ENCODE measurements around the gene PTPRN2.

The PTPRN2 gene

GRCh38 chr7:157887400-157887799, 700.2 kb downstream of the PTPRN2 start:
- no peak overlapping the region for H3K4me3 ChIP-seq (ENCODE audit: low read depth, low read length)

DNA sequence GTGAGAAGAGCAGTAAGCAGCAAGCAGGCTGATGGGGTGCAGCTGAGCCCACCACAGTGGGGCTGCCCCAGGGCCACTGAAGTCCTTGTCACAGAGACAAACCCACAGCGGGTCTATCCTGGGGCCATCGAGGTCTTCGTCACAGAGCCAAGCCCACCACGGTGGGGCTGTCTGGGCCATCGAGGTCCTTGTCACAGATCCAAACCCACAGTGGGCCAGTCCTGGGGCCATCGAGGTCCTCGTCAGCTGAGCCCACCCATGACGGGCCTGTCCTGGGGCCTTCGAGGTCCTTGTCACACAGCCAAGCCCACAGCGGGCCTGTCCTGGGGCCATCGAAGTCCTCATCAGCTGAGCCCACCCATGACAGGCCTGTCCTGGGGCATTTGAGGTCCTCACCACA, 700.9 kb downstream of the PTPRN2 start:
- H3K4me3 ChIP-seq (ENCODE audit: low read depth, low read length) = no peak overlapping the region

- H3K4me3 ChIP-seq (ENCODE audit: low read depth, low read length) = no peak overlapping the region
Measured at GRCh38 chr7:157886266-157886665, 701.4 kb downstream of the PTPRN2 start.

DNA sequence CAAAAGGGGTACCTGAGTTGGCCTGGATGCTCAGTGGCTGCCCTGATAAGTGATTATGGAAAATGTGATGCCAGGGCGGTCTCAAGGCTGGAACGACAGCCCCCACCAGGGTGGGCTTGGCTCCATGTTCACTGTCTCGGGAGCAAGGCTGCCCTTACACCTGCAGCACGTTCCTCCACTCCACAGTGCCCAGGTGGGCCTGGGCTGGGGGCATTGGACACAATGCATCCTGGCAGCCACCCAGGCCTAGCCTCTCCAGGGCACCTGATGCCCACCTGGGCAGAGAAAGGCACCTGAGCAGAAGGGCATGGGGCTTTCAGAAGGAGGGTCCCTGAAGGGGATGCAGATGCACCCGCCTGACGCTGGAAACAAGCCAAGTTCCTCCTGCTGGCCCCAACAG, 702.5 kb downstream of the PTPRN2 start:
- H3K4me3 ChIP-seq (ENCODE audit: low read depth, low read length) = no peak overlapping the region

DNA sequence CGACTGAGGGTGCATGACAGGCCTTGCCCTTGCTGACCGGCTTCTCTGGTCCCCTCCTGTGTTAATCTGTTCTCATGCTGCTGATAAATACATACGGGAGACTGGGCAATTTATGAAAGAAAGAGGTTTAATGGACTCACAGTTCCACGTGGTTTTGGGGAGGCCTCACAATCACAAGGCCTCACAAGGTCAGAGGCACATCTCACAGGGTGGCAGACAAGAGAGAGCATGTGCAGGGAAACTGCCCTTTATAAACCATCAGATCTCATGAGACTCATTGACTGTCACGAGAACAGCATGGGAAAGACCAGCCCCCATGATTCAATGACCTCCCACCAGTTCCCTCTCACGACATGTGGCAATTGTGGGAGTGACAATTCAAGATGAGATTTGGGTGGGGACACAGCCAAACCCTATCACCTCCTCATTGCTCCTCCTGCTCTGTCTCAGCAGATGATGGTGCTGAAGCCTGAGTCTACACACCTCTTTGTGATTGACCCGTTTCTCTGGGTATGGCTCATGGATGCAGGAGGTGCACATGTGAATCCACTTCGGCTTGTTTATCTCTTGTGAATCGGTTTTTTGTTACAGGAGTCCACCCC, 703.1 kb downstream of the PTPRN2 start:
- H3K4me3 ChIP-seq (ENCODE audit: low read depth, low read length) = no peak overlapping the region

DNA sequence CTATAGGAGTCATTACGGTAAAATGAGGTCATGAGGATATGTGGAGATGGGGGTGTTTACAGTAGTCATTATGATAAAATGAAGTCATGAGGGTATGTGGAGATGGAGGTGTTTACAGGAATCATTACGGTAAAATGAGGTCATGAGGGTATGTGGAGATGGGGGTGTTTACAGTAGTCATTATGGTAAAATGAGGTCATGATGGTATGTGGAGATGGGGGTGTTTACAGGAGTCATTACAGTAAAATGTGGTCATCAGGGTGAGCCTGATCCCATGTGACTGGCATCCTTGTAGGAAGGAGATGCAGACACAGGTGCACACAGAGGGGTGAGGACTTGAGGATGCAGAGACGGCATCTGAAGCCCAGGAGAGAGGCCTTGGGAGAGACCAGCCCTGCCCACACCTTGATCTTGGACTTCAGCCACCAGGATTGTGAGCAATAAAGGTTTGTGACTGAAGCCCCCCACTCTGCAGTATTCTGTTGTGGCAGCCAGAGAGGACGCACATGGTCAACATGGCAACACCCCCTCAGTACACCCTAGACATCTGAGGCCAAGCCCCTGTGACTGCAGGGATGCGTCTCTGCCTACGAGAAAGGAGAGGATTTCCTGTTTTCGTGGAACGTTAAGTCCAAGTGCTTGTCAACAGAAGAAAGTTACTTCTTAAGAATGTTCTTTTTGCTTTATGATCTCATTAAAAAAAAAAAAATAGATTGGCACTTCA, 706.4 kb downstream of the PTPRN2 start:
- H3K4me3 ChIP-seq (ENCODE audit: low read depth, low read length) = no peak overlapping the region

- no peak overlapping the region for H3K4me3 ChIP-seq (ENCODE audit: low read depth, low read length)
Measured at GRCh38 chr7:157879391-157879790, 708.2 kb downstream of the PTPRN2 start.

DNA sequence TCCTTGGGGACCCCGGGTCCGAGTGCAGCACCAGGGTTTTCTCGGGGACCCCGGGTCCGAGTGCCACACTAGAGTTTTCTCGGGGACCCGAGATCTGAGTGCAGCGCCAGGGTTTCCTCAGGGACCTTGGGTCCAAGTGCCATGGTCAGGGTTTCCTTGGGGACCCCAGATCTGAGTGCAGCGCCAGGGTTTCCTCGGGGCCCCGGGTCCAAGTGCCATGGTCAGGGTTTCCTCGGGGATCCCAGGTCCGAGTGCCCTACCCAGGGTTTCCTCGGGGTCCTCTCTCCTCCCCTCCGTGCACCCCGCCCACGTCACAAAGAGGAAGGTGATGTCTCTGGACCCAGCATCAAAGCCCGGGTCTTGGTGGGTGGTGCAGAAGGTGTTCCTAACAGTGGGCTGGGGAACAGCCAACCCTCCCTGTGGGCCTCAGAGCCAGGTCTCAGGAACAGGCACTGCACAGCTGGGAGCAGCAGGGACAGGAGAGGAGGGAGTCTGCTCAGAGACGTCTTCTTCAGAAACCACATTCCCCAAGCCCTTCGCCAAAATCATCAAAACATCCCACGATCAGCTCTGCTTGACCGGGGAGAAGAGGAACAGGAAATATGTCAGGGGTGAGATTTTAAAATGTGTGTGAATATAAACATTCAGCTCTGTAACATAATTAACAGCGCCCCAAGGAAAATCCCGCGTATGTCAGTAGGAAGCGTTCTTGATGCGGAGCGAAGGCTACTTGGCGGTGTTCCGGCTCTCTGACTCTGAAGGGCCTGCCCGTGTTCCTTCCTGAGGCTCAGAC, 710.1 kb downstream of the PTPRN2 start:
- no peak overlapping the region for H3K4me3 ChIP-seq (ENCODE audit: low read depth, low read length)

DNA sequence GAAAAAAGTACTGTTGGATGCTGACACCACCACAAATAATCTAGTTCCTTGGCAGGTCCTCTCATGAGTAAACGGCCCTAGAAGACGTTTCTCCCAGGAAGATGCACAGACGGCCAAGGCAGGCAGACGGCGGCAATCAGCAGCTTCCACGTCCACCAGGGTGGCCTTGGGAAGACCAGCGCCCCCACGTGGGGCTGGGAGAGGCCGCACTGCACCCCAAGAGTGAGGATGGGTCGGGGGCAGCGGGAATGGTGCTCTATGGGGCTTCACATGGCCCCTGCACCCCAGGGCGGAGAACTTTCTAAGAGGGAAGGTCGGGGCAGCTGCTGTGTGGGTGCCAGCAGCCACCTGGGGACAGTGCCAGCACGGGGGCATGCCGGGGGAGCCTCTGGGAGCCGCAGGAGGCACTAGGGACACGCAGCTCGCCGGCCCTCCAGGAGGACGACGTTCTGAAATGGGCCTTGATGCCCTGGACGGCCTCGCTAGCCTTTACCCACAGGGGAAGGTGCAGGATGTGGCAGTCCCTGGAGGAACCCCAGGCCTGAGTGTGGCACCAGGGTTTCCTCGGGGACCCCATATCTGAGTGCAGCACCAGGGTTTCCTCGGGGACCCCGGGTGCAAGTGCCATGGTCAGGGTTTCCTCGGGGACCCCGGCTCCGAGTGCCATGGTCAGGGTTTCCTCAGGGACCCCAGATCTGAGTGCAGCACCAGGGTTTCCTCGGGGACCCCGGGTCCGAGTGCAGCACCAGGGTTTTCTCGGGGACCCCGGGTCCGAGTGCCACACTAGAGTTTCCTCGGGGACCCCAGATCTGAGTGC, 710.9 kb downstream of the PTPRN2 start:
- H3K4me3 ChIP-seq (ENCODE audit: low read depth, low read length) = no peak overlapping the region

- H3K4me3 ChIP-seq (ENCODE audit: low read depth, low read length) = no peak overlapping the region
Measured at GRCh38 chr7:157875230-157876179, 712.1 kb downstream of the PTPRN2 start.

GRCh38 chr7:157874870-157875229, 712.8 kb downstream of the PTPRN2 start:
- no peak overlapping the region for H3K4me3 ChIP-seq (ENCODE audit: low read depth, low read length)

GRCh38 chr7:157874208-157874816, 713.3 kb downstream of the PTPRN2 start:
- no peak overlapping the region for H3K4me3 ChIP-seq (ENCODE audit: low read depth, low read length)

GRCh38 chr7:157873664-157874063, 714.0 kb downstream of the PTPRN2 start:
- H3K4me3 ChIP-seq (ENCODE audit: low read depth, low read length) = no peak overlapping the region

- H3K4me3 ChIP-seq (ENCODE audit: low read depth, low read length) = no peak overlapping the region
Measured at GRCh38 chr7:157873181-157873580, 714.4 kb downstream of the PTPRN2 start.

- no peak overlapping the region for H3K4me3 ChIP-seq (ENCODE audit: low read depth, low read length)
Measured at GRCh38 chr7:157872447-157872846, 715.2 kb downstream of the PTPRN2 start.

- no peak overlapping the region for H3K4me3 ChIP-seq (ENCODE audit: low read depth, low read length)
Measured at GRCh38 chr7:157871681-157872080, 715.9 kb downstream of the PTPRN2 start.

- H3K4me3 ChIP-seq (ENCODE audit: low read depth, low read length) = no peak overlapping the region
Measured at GRCh38 chr7:157870644-157871290, 716.9 kb downstream of the PTPRN2 start.

DNA sequence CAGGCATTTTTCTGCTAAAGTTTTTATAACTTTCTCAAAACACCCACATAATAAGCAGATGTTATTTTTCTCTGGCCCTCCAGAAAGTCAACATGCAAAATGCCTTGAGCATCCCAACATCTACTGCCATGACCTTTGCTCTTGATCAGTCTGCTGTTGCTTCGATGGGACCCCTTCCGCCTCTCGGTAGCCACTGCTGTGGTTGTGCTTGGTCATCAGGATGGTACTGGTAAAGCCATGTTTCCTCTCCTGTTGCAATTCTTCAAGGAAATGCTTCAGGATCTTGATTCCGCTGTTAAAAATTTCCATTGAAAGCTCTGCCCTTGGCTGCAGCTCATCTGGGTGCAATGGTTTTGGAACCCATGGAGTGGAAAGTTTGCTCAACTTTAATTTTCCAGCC, 717.8 kb downstream of the PTPRN2 start:
- no peak overlapping the region for H3K4me3 ChIP-seq (ENCODE audit: low read depth, low read length)

- H3K4me3 ChIP-seq (ENCODE audit: low read depth, low read length) = no peak overlapping the region
Measured at GRCh38 chr7:157867685-157868305, 719.8 kb downstream of the PTPRN2 start.

Data from iPS-11a (cell line).